SK-N-MC (cell line): ENCODE measurements around the gene CCDC187.

Experiments used
- DNase-seq: peaks from one replicate; pipeline ENCODE4 v3.0.0-alpha.2; 2011; ENCODE audit warnings: low read depth, low spot score
- H3K27ac ChIP-seq: fragments of 200-600 bp; sonication (generic); 2 replicates; pipeline ENCODE4 v1.5.1; 2016; ENCODE audit warnings: mixed run types
- H3K36me3 ChIP-seq: fragments of 200-600 bp; sonication (generic); 2 replicates; pipeline ENCODE4 v1.6.1; 2017; ENCODE audit warnings: antibody characterized with exemption, low read length, mixed read lengths; ENCODE audit not compliant: insufficient read depth
- H3K4me3 ChIP-seq: fragments of 200-600 bp; sonication (generic); 2 replicates; pipeline ENCODE4 v1.5.1; 2016
- H3K9ac ChIP-seq: fragments of 200-600 bp; sonication (generic); 2 replicates; pipeline ENCODE4 v1.8.0; 2017; ENCODE audit warnings: mixed run types, mixed read lengths; ENCODE audit not compliant: insufficient read length
- H3K9me3 ChIP-seq: fragments of 200-600 bp; sonication (generic); 2 replicates; pipeline ENCODE4 v1.6.1; 2017; ENCODE audit warnings: low read depth, mild to moderate bottlenecking, antibody characterized with exemption, low read length, moderate library complexity, mixed read lengths
- EZH2 ChIP-seq: fragments of 200-600 bp; sonication (generic); IDR thresholded peaks from one replicate; pipeline ENCODE4 v1.6.1; 2017; ENCODE audit warnings: antibody characterized with exemption
- FOXP2 ChIP-seq: optimal IDR thresholded peaks from 2 replicates; pipeline ENCODE3; 2011; ENCODE audit warnings: mild to moderate bottlenecking, moderate library complexity; ENCODE audit not compliant: insufficient read depth; ENCODE audit errors: extremely low read length, control extremely low read depth
- POLR2AphosphoS5 ChIP-seq: IDR thresholded peaks from 2 replicates; pipeline ENCODE4 v1.6.1; 2012; ENCODE audit warnings: mild to moderate bottlenecking, low read depth, low read length, borderline replicate concordance

The CCDC187 gene

DNA sequence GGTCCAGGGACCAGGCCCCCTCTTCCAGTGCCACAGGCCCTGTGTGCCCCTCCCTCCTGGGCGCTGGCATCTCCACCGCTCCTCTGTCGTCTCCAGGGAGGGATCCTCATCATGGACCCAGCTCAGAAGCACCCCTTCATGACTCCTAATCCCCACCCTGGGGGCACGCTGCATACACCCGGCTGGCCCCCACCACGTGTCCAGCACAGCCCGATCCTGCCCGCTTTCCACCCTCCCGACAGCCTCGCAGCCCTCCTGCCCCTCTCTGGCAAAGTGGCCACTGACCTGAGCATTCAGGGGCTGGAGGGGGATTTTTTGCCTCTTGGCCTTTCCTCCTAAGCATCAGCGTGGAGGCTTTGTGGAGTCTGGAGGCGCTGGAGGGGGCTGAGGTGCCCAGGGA is 1.4 kb downstream of the CCDC187 start:
- TF ChIP-seq POLR2AphosphoS5, result no peak
- no peak for TF ChIP-seq EZH2
- no peak for TF ChIP-seq FOXP2
- H3K27ac ChIP-seq, result no peak overlapping the region
- H3K9me3 ChIP-seq, result no peaks in the 10 kb centered on the region
- H3K4me3 ChIP-seq, result no peak overlapping the region
- no peak for DNase-seq
- H3K36me3 ChIP-seq, result no peaks in the 10 kb centered on the region
- no peak overlapping the region for H3K9ac ChIP-seq

DNA sequence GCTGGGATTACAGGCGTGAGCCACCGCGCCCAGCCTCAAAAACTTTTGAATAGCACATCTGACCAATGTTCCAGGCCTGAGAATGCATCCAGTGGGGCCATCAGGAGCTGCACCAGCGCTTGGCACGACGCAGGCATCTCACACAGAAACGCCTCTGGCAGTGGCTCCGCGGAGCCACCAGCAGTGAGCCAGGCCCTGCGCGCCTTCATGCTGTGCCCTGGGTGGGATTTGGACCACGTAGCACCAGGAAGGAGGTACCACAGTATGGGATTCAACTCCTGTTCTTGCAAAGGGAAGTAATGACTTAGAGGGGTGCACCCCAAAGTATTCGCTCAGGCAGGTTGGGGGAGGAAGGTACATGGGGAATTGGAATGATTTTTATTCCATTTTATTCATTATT is 3.0 kb downstream of the CCDC187 start:
- H3K27ac ChIP-seq, result no peak overlapping the region
- H3K9me3 ChIP-seq, result no peaks in the 10 kb centered on the region
- TF ChIP-seq FOXP2 (no peak), POLR2AphosphoS5 (no peak), EZH2 (no peak)
- no peak overlapping the region for H3K9ac ChIP-seq
- no peak overlapping the region for H3K4me3 ChIP-seq
- no peaks in the 10 kb centered on the region for H3K36me3 ChIP-seq
- DNase-seq, result no peak

DNA sequence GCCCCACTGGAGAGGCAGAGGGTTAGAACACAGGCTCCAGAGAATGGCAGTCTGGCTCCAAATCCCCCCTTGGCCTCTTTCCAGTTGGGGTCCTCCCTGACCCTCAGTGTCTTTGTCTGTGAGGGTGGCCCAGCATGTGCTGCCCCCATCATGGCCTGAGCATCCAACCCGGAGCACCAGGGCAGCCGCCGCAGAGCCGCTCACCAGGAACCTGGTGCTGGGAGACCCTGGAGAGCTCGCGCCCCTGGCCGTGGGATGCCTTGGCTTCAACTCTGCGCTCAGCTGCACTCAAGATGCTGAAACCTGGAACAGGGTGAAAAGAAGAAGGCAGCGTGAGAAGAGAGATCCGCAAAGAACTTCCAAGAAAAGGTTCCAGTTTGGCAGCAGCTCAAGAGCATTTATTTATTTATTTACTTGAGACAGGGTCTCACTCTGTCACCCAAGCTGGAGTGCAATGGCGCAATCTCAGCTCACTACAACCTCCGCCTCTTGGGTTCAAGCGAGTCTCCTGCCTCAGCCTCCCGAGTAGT is 3.8 kb downstream of the CCDC187 start:
- no peak overlapping the region for H3K4me3 ChIP-seq
- H3K27ac ChIP-seq, result no peak overlapping the region
- TF ChIP-seq EZH2 (no peak), POLR2AphosphoS5 (no peak), FOXP2 (no peak)
- no peaks in the 10 kb centered on the region for H3K9me3 ChIP-seq
- no peaks in the 10 kb centered on the region for H3K36me3 ChIP-seq
- no peak for DNase-seq
- no peak overlapping the region for H3K9ac ChIP-seq

DNA sequence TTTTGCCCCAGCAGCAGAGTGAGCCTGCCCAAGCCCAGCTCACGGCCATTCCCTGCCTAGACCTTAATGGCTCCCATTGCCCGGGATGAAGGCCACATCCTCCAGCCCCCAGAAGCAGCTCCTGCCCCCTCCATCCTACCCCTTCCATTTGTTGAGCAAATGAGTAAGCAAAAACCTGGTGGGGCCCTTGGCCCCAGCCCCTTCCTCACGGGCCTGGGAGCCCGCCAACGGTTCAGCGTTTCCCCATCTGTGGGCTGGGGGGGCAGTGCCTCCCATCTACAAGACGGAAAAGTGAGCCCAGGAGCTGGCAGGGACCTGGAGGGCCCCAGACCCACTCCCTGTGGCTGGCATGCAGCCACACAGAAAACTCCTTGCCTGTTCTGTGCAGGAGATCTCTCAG is 4.4 kb downstream of the CCDC187 start:
- DNase-seq, result no peak
- TF ChIP-seq EZH2 (no peak), FOXP2 (no peak), POLR2AphosphoS5 (no peak)
- no peak overlapping the region for H3K9ac ChIP-seq
- no peaks in the 10 kb centered on the region for H3K9me3 ChIP-seq
- H3K36me3 ChIP-seq, result no peaks in the 10 kb centered on the region
- no peak overlapping the region for H3K4me3 ChIP-seq
- H3K27ac ChIP-seq, result no peak overlapping the region

DNA sequence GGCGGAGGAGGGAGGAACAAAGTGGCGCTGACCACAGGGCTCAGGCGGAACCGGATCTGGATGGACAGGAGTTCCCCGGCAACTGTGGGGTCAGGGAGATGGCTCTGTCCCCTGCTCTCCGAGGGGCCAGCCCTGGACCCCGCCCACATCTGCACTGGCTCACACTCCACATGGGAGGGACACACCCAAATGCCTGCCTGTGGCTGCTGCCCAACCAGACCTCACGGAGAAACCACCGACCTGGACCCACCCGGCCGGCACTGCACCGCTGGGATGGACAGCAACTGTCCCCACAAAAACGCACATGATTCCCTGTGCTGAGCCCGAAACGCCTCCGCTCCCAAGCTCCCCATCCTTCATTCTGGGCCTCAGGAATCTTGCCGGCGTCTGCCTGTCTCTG is 4.8 kb downstream of the CCDC187 start:
- TF ChIP-seq EZH2 (no peak), FOXP2 (no peak), POLR2AphosphoS5 (no peak)

DNA sequence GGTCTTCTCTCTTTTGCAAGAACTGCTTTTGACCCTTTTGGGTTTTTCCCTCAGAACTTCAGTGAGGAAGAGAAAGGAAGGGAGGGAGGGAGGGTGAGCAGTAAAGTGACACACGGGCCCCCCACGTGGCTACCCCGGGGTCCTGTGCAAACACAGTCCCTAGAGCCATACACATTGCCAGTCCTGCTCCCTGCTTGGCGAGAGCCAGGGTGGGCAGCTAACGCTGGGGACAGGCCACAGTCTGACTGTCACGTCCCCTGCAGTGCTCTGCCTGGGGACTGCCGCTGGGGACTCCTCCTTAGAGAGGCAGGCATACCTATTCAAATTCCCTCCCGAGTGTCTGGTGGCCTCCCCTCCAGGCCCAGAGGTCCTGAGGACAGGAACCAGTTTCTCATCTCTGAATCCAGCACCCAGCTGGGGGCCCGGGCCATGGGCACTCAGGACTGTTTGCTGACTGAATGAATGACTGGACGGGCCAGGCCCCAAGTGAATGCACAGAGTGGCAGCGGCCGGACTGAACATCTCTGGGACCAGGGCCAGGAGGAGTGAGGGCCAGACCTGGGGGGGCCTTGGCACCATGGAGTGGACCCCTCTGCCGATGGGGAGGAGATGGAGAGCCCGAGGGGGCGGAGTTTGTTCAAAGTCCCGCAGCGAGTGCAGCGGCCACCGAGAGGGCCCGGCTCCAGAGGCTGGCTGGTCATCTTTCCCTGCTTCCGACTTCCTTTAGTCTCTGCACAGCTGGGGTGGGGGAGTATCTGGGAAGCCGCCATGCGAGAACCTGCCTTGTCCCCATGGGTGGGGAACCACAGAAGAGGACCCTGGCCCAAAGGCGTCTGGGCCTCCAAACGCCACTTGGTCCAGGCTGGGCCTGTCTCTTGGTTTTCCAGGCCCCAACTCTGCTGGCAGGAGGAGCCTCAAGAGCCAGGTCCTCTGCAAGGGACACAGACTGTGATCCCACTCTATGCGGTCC is 5.8 kb downstream of the CCDC187 start:
- Histone ChIP-seq H3K9ac (no peak overlapping the region), H3K4me3 (no peak overlapping the region), H3K9me3 (no peaks in the 10 kb centered on the region), H3K36me3 (no peaks in the 10 kb centered on the region), H3K27ac (no peak overlapping the region)
- TF ChIP-seq POLR2AphosphoS5 (no peak), FOXP2 (no peak), EZH2 (no peak)
- no peak for DNase-seq

More for the DNA sequence above, 4.8 kb downstream of the CCDC187 start:
- H3K36me3 ChIP-seq, result no peaks in the 10 kb centered on the region
- DNase-seq, result no peak
- no peak overlapping the region for H3K9ac ChIP-seq
- H3K27ac ChIP-seq, result no peak overlapping the region
- no peak overlapping the region for H3K4me3 ChIP-seq
- no peaks in the 10 kb centered on the region for H3K9me3 ChIP-seq

DNA sequence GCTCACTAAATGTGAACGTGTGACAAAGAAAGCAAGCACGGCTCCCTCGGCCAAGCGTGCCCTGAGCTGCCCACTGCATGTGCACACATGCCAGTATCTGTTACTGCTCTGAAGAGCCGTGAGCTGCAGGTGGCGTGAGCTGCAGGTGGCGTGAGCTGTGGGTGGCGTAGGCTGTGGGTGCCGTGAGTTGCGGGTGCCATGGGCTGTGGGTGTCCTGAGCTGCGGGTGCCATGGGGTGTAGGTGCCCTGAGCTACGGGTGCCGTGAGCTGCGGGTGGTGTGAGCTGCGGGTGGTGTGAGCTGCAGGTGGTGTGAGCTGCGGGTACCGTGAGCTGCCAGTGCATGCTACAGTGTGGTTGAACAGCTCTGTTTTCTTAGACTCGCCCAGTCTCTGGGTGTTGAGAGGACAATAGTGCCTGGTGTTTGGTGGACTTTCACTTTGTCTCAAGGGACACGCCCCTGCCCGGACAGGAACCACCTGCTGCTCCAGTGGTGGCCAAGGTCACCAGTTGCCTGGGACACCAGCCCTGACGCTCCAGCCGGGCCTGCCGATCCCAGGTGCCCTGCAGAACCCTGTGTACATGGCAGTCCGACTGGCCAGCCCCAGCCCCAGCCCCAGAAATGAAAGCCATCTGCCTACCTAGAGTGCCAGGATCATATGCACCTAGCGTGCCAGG is 6.7 kb downstream of the CCDC187 start:
- Histone ChIP-seq H3K4me3 (no peak overlapping the region), H3K9me3 (no peaks in the 10 kb centered on the region), H3K27ac (no peak overlapping the region), H3K9ac (no peak overlapping the region), H3K36me3 (no peaks in the 10 kb centered on the region)
- no peak for DNase-seq
- no peak for TF ChIP-seq EZH2
- no peak for TF ChIP-seq FOXP2
- TF ChIP-seq POLR2AphosphoS5, result no peak

DNA sequence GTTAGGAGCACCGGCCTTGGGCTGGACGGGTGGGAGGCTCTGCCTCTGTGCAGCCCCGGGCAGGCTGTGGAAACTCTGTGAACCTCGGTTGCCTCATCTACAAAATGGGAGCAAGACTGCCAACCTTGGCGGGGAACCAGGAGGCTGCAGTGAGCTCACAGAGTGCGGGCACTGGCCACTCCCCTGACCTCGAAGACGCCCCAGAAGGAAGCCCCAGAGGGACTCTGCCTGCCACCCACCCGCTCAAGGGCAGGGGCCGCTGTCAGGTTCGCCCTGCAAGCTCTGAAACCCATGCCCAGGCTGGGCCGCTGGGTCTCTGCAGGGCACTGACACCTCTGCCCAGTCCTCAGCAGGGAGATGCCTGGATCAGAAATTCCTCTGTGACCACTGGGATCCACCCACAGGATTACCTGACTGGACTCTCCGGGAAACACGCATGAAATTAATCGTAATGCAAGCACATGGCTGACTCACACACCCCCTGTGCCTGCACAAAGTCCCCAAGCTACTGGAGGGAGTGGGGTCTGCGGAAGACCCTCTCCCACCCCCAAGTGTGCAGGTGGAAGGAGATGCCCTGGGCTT is 7.4 kb downstream of the CCDC187 start:
- Histone ChIP-seq H3K27ac (no peak overlapping the region), H3K9me3 (no peaks in the 10 kb centered on the region), H3K36me3 (no peaks in the 10 kb centered on the region), H3K4me3 (no peak overlapping the region), H3K9ac (no peak overlapping the region)
- DNase-seq, result no peak
- TF ChIP-seq FOXP2 (no peak), EZH2 (no peak), POLR2AphosphoS5 (no peak)
